GM21367 (cell line): Measurements from ENCODE around the gene CASP4.
"Not testable (repeated sequence)": the region's sequence is repeated elsewhere in the genome, so short reads cannot be mapped to it uniquely, and the experiment has no call there.

Source experiments
- ATAC-seq: cut with Tn5 transposase; IDR thresholded peaks from one replicate; pipeline ENCODE4 v1.9.1; 2021; ENCODE audit not compliant: unreplicated experiment

The CASP4 gene

GRCh38 chr11:104957280-104957679 is 11.1 kb downstream of the CASP4 start:
- no peak for ATAC-seq

GRCh38 chr11:104956528-104956927 is 11.8 kb downstream of the CASP4 start:
- ATAC-seq = no peak

GRCh38 chr11:104946907-104947306 is 21.5 kb downstream of the CASP4 start:
- ATAC-seq = peak; percentile 96

- no peak for ATAC-seq
These were observed 24.3 kb downstream of the CASP4 start for GRCh38 chr11:104944076-104944475.

GRCh38 chr11:104943561-104943960 is 24.8 kb downstream of the CASP4 start:
- ATAC-seq = no peak

- no peak for ATAC-seq
These were observed 33.8 kb downstream of the CASP4 start for GRCh38 chr11:104934594-104934993.

- not testable (repeated sequence) for ATAC-seq
These were observed 34.3 kb downstream of the CASP4 start for GRCh38 chr11:104934073-104934472.

GRCh38 chr11:104928811-104929210 is 39.6 kb downstream of the CASP4 start:
- no peak for ATAC-seq

GRCh38 chr11:104926771-104927611 is 41.4 kb downstream of the CASP4 start:
- ATAC-seq = no peak

GRCh38 chr11:104925850-104926249 is 42.5 kb downstream of the CASP4 start:
- no peak for ATAC-seq

- ATAC-seq = peak; percentile 83
These were observed 50.1 kb downstream of the CASP4 start for GRCh38 chr11:104918113-104918824.

GRCh38 chr11:104917271-104918112 is 50.9 kb downstream of the CASP4 start:
- peak; percentile 35 for ATAC-seq

GRCh38 chr11:104916442-104916841 is 51.9 kb downstream of the CASP4 start:
- no peak for ATAC-seq

- no peak for ATAC-seq
These were observed 56.3 kb downstream of the CASP4 start for GRCh38 chr11:104912102-104912501.

- peak; percentile 13 for ATAC-seq
These were observed 60.2 kb downstream of the CASP4 start for GRCh38 chr11:104908186-104908531.

- ATAC-seq = peak; percentile 90
These were observed 60.7 kb downstream of the CASP4 start for GRCh38 chr11:104907521-104908185.

- ATAC-seq = no peak
These were observed 63.1 kb downstream of the CASP4 start for GRCh38 chr11:104905271-104905670.

- no peak for ATAC-seq
These were observed 69.1 kb downstream of the CASP4 start for GRCh38 chr11:104899226-104899625.

- no peak for ATAC-seq
These were observed 69.7 kb downstream of the CASP4 start for GRCh38 chr11:104898685-104899013.

- peak; percentile 88 for ATAC-seq
These were observed 70.3 kb downstream of the CASP4 start, which contains the start of gene CASP12 for GRCh38 chr11:104897891-104898684. Gene CASP12, minus strand, starts transcription at chr11:104898460.
